GM23338 (cell line): ENCODE data around the gene PIAS1. TPM values are rescaled to one million over a fixed set of nuclear protein-coding genes. Genes with fewer than 3 reads are reported as not detected.
A peak's percentile ranks its signal among the peaks of the same experiment; 100 is the strongest.

Experiments
- ATAC-seq: fragments of 200-7000 bp; cut with Tn5 transposase; 3 replicates; pipeline ENCODE4 v1.9.1; 2020
- DNase-seq: peaks from one replicate; pipeline ENCODE4 v3.0.0-alpha.2; 2015; ENCODE audit warnings: low spot score
- H2AFZ ChIP-seq: fragments of 200-600 bp; sonication (generic); 2 replicates; pipeline ENCODE4 v1.8.0; 2016; ENCODE audit warnings: antibody characterized with exemption, mild to moderate bottlenecking, moderate library complexity
- H3F3A ChIP-seq: fragments of 200-600 bp; sonication (generic); replicated peaks from 2 replicates; pipeline ENCODE4 v1.8.0; 2017; ENCODE audit warnings: antibody characterized with exemption, mixed run types, low read depth
- H3K27ac ChIP-seq: fragments of 200-600 bp; sonication (generic); 2 replicates; pipeline ENCODE4 v1.6.1; 2016; ENCODE audit warnings: low read depth
- H3K27me3 ChIP-seq: fragments of 200-600 bp; sonication (generic); 2 replicates; pipeline ENCODE4 v1.8.0; 2016; ENCODE audit warnings: mild to moderate bottlenecking, mixed run types, moderate library complexity; ENCODE audit not compliant: insufficient read depth
- H3K36me3 ChIP-seq: fragments of 200-600 bp; sonication (generic); 2 replicates; pipeline ENCODE4 v1.8.0; 2016; ENCODE audit warnings: mild to moderate bottlenecking; ENCODE audit not compliant: insufficient read depth
- H3K4me1 ChIP-seq: fragments of 200-600 bp; sonication (generic); 2 replicates; pipeline ENCODE4 v1.8.0; 2016; ENCODE audit warnings: mild to moderate bottlenecking, moderate library complexity; ENCODE audit not compliant: insufficient read depth
- H3K4me2 ChIP-seq: fragments of 200-600 bp; sonication (generic); 2 replicates; pipeline ENCODE4 v1.7.1; 2017; ENCODE audit warnings: mixed run types
- H3K4me3 ChIP-seq: fragments of 200-600 bp; sonication (generic); 2 replicates; pipeline ENCODE4 v1.6.1; 2016; ENCODE audit warnings: mixed run types
- H3K79me2 ChIP-seq: fragments of 200-600 bp; sonication (generic); replicated peaks from 2 replicates; pipeline ENCODE4 v1.8.0; 2017; ENCODE audit warnings: mild to moderate bottlenecking; ENCODE audit not compliant: insufficient read depth
- H3K9me2 ChIP-seq: fragments of 200-600 bp; sonication (generic); 2 replicates; pipeline ENCODE4 v1.8.0; 2017; ENCODE audit not compliant: insufficient read depth
- H4K20me1 ChIP-seq: fragments of 200-600 bp; sonication (generic); replicated peaks from 2 replicates; pipeline ENCODE4 v1.8.0; 2017; ENCODE audit warnings: mild to moderate bottlenecking; ENCODE audit not compliant: insufficient read depth
- H3K27ac Mint-ChIP-seq: 2 replicates; pipeline ENCODE4 v1.8.0; 2020; ENCODE audit warnings: inconsistent platforms, mild to moderate bottlenecking, moderate library complexity, mixed read lengths
- H3K27me3 Mint-ChIP-seq: 3 replicates; pipeline ENCODE4 v1.8.0; 2022; ENCODE audit warnings: low read depth, mild to moderate bottlenecking, moderate library complexity, mixed read lengths, inconsistent platforms; ENCODE audit not compliant: insufficient read depth, poor library complexity
- H3K36me3 Mint-ChIP-seq: 3 replicates; pipeline ENCODE4 v1.8.0; 2021; ENCODE audit warnings: low read depth, mild to moderate bottlenecking, inconsistent platforms, moderate library complexity, mixed read lengths
- H3K4me1 Mint-ChIP-seq: 3 replicates; pipeline ENCODE4 v1.8.0; 2020; ENCODE audit warnings: mild to moderate bottlenecking, inconsistent platforms, mixed read lengths
- H3K4me3 Mint-ChIP-seq: 3 replicates; pipeline ENCODE4 v1.8.0; 2021; ENCODE audit warnings: moderate library complexity, mild to moderate bottlenecking, inconsistent platforms, mixed read lengths
- H3K9me3 Mint-ChIP-seq: 3 replicates; pipeline ENCODE4 v1.8.0; 2020; ENCODE audit warnings: moderate library complexity, mild to moderate bottlenecking, inconsistent platforms, mixed read lengths
- CTCF ChIP-seq, 2 experiments: fragments of 200-600 bp in 1 of 2; sonication (generic) in 1 of 2; conservative IDR thresholded peaks; 2 replicates each; pipeline versions ENCODE4 v1.5.1 to v1.6.1; 2016 to 2017; ENCODE audit warnings: antibody characterized with exemption in 2 of 2, low read depth in 2 of 2, mild to moderate bottlenecking in 2 of 2, moderate library complexity in 1 of 2
- ETS1 ChIP-seq: IDR thresholded peaks from 2 replicates; pipeline ENCODE4 v1.6.1; 2016; ENCODE audit warnings: antibody characterized with exemption
- POLR2AphosphoS5 ChIP-seq: IDR thresholded peaks from 2 replicates; pipeline ENCODE4 v1.6.1; 2016; ENCODE audit warnings: antibody characterized with exemption, low read depth
- polyA plus RNA-seq: library from polyadenylated mRNA; unstranded; fragments of >200 nt; fragmentation: Nextera tagmentation; extraction: Ambion mirVana; gene quantifications from 2 replicates; pipeline ENCODE4 v1.2.1, GENCODE V29; 2016
- total RNA-seq: library from RNA; depleted of rRNA; stranded (reverse); fragments of >200 nt; shearing (Covaris generic); gene quantifications from 2 replicates; pipeline ENCODE4 v1.2.3, GENCODE V29; 2014

PIAS1 gene
- total and polyA plus RNA-seq, 2 experiments from 2014 or later = 30.7 to 32.1 TPM

DNA sequence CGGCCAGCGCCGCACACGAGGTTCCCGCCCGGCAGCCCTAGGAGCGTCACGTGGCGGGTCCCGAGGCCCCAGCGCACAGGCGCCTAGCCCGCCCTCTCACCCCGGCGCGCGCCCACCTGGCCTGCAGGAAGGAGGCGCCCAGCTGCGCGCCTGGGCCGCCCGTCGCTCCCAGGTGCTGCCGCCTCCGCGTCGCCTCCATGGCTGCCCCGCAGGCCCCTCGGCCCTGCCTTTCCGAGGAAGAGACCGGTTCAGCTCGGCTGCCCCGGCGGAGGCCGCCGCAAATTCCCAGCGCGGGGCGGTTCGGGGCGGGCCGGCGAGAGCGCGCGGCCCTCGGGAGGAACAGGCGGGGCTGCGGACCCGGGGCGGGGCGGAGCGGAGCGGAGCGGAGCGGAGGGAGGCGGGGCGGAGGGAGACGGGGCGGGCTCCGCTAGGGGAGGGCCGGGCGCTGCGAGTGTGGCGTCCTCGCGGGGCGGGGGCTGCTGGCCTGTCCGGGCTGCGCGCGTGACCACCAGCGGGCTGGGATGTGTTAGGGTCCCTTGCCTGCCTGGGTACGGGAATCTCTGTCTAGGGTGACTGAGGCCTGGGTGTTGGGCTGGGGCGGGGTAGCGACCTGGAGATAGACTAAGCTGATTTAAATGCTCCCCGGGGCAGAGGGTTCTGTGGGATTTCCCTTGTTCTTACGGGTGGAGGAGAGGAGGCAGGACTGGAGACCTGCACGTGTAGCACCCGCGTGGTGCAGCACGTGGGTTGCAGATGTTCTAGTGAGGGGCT, 175.5 kb downstream of the PIAS1 start, which contains the start of gene CLN6:
CLN6 (minus strand) TSS at position 343 of the 771 bp plus-strand sequence; CDS start at position 199, 144 bp downstream.
- Histone ChIP-seq H3K27ac (peak within 1 kb of the TSS; percentile 87), H3K4me1 (peaks cover 17% of the 10 kb centered on the region; the same call in 1 of the 2 replicates), H4K20me1 (peaks cover 34% of the 10 kb centered on the region), H3K36me3 (no peaks in the 10 kb centered on the region), H3K9me2 (no peaks in the 10 kb centered on the region), H2AFZ (peak within 1 kb of the TSS; percentile 99), H3K79me2 (peaks cover 44% of the 10 kb centered on the region), H3K27me3 (no peaks in the 10 kb centered on the region), H3K4me2 (peak within 1 kb of the TSS; percentile 100), H3K4me3 (peak within 1 kb of the TSS; percentile 94), H3F3A (peaks cover 13% of the 10 kb centered on the region)
- Mint-ChIP-seq H3K4me1 (peaks cover 42% of the 10 kb centered on the region), H3K9me3 (peaks cover 3% of the 10 kb centered on the region; the same call in 1 of the 3 replicates), H3K4me3 (peak within 1 kb of the TSS; percentile 98), H3K27me3 (peaks cover 18% of the 10 kb centered on the region), H3K36me3 (peaks cover 11% of the 10 kb centered on the region; the same call in 2 of the 3 replicates), H3K27ac (peak within 1 kb of the TSS; percentile 91)
- DNase-seq = peak; percentile 89
- peak; percentile 83 for ATAC-seq
- TF ChIP-seq POLR2AphosphoS5 (peak; percentile 64; the same call in 1 of the 2 replicates), ETS1 (no peak)

DNA sequence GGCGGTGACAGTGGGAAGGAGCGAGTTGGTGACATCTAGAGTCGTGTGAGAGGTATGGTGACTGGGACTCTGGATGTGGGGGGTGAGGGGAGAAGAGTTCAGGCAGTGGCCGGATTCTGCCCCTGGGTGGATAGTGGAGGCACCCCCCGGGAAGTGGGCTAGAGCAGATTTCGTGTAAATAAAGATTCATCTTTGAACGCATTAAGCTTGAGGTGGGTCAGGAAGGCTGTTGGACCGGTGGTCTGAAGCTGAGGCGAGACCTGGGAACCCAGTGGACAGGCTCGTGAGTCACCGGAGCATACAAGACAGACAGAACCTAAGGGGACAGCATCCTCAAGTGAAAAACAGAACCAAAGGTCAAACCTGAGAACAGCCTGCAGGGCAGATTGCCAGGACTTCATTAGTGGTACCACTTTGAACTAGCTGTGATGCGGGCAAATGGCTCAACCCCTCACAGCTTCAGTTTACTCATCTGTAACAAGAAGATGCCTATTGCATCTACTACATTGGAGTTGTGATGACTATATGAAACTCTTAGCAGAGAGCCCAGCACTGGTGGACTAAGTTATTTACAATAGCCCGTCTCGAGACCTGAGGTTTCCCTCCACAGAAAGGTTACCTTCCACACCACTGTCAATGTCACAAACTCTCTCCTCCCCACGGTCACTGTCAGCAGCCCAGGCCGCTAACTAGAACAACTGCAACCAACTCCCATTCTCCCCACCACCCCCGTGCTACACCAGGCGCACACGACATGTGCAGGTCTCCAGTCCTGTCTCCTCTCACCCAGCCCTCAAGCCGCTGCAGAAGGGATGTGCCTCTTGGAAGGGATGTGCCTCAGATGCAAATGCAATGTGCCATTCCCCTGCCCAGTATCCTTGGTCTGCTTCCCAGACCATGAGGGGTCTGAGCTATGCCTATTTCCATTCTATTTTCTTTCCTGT, 176.3 kb downstream of the PIAS1 start:
- ATAC-seq = peak; percentile 1; the same call in 1 of the 3 replicates
- H3K4me1 Mint-ChIP-seq = peaks cover 42% of the 10 kb centered on the region
- H3K27me3 ChIP-seq = no peaks in the 10 kb centered on the region

More for the DNA sequence above, 176.3 kb downstream of the PIAS1 start:
- Histone ChIP-seq H3K36me3 (no peaks in the 10 kb centered on the region), H3K9me2 (no peaks in the 10 kb centered on the region), H3K27ac (no peak overlapping the region), H3K4me3 (peak overlapping the region; percentile 94), H4K20me1 (peaks cover 27% of the 10 kb centered on the region), H3K4me1 (peaks cover 17% of the 10 kb centered on the region; the same call in 1 of the 2 replicates), H2AFZ (peak overlapping the region; percentile 99), H3K4me2 (peak overlapping the region; percentile 100), H3K79me2 (peaks cover 36% of the 10 kb centered on the region), H3F3A (peaks cover 13% of the 10 kb centered on the region)
- Mint-ChIP-seq H3K4me3 (peak overlapping the region; percentile 82), H3K36me3 (0 out of 3 replicates have a peak, but pooled peaks cover 5% of the 10 kb centered on the region), H3K27me3 (peaks cover 21% of the 10 kb centered on the region), H3K27ac (peak overlapping the region; percentile 51; the same call in 1 of the 2 replicates), H3K9me3 (no peaks in the 10 kb centered on the region; the same call in 2 of the 3 replicates)
- no peak for DNase-seq
- peak in 1 of 2 experiments; percentile 24; a peak in 1 of 4 replicates for TF ChIP-seq CTCF (conservative IDR thresholded peaks at IDR 0.05; ENCODE audit: low read depth in 2 of 2)
- TF ChIP-seq POLR2AphosphoS5 = no peak
